ENCODE measurements around the gene CDK6. TPM values are rescaled to one million over a fixed set of nuclear protein-coding genes. Genes with fewer than 3 reads are reported as not detected.
A peak's percentile ranks its signal among the peaks of the same experiment; 100 is the strongest.

The CDK6 gene
- total and polyA plus RNA-seq, 4 donors, result 1.6 to 66.4 (median 12.1) TPM

GRCh38 chr7:92799446-92800211, 36.7 kb downstream of the CDK6 start:
- ATAC-seq (ENCODE audit: insufficient read depth, low FRiP score) (no peak), DNase-seq (no peak)
- Histone ChIP-seq H3K4me1 (ENCODE audit: control insufficient read depth in 5 of 5, insufficient read depth in 5 of 5, low read length in 5 of 5) (peaks cover 4 to 40% (median 30%) of the 10 kb centered on the region in 5 donors), H3K4me3 (no peak overlapping the region), H3K9me3 (ENCODE audit: control insufficient read depth in 4 of 4, insufficient read depth in 3 of 4, low read length in 3 of 4) (no peaks in the 10 kb centered on the region), H3K27ac (ENCODE audit: low read depth in 1 of 2, low read length in 1 of 2) (no peak overlapping the region), H3K27me3 (ENCODE audit: control insufficient read depth in 3 of 3, insufficient read depth in 3 of 3, low read length in 2 of 3) (no peaks in the 10 kb centered on the region), H3K36me3 (ENCODE audit: control insufficient read depth in 4 of 4, insufficient read depth in 4 of 4, low read length in 4 of 4) (no peaks in the 10 kb centered on the region), H3K9ac (ENCODE audit: insufficient read depth in 1 of 2, low read length in 2 of 2) (no peak overlapping the region)
- WGBS, 2 donors, result 62 to 70% methylated on average over 3 of the region's 3 CpGs
- no peak for TF ChIP-seq CTCF (IDR thresholded peaks at IDR 0.05; ENCODE audit: control extremely low read depth, extremely low read depth)

GRCh38 chr7:92798517-92799249, 37.7 kb downstream of the CDK6 start:
- no peaks in the 10 kb centered on the region for H3K36me3 ChIP-seq (ENCODE audit: control insufficient read depth in 4 of 4, insufficient read depth in 4 of 4, low read length in 4 of 4)
- no peaks in the 10 kb centered on the region for H3K27me3 ChIP-seq (ENCODE audit: control insufficient read depth in 3 of 3, insufficient read depth in 3 of 3, low read length in 2 of 3)
- H3K27ac ChIP-seq (ENCODE audit: low read depth in 1 of 2, low read length in 1 of 2), result no peak overlapping the region
- peaks cover 5 to 50% (median 35%) of the 10 kb centered on the region in 5 donors for H3K4me1 ChIP-seq (ENCODE audit: control insufficient read depth in 5 of 5, insufficient read depth in 5 of 5, low read length in 5 of 5)
- no peak for TF ChIP-seq CTCF (IDR thresholded peaks at IDR 0.05; ENCODE audit: control extremely low read depth, extremely low read depth)
- no peak for ATAC-seq (ENCODE audit: insufficient read depth, low FRiP score)
- peak overlapping the region in 1 of 2 donors; percentile 17 for H3K9ac ChIP-seq (ENCODE audit: insufficient read depth in 1 of 2, low read length in 2 of 2)
- no peaks in the 10 kb centered on the region for H3K9me3 ChIP-seq (ENCODE audit: control insufficient read depth in 4 of 4, insufficient read depth in 3 of 4, low read length in 3 of 4)
- 11 to 22% methylated on average over 1 of the region's 1 CpG for WGBS, 2 donors
- DNase-seq, result peak in 2 of 3 donors; percentile 74 to 83
- no peak overlapping the region for H3K4me3 ChIP-seq

DNA sequence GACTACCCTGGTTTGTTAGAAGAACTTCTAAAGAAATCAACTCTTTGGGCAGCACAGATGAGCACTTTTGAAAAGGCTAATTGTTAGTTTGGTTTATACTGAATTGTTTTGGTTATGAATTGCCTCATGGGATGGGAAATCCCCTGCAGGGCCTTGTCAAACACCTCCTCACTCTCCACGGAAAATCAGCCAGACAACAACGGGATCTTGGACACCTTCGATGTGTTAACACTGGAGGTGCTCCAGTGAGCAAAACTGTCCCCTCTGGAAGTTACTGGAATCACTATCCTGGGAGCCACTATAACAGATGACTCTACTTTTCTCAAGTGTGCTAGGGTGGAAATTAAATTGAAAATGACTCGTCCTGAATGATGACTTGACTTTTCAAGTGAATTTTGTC, 38.7 kb downstream of the CDK6 start:
- Histone ChIP-seq H3K9ac (ENCODE audit: insufficient read depth in 1 of 2, low read length in 2 of 2) (no peak overlapping the region), H3K4me1 (ENCODE audit: control insufficient read depth in 5 of 5, insufficient read depth in 5 of 5, low read length in 5 of 5) (peaks cover 3 to 55% (median 33%) of the 10 kb centered on the region in 5 donors), H3K27ac (ENCODE audit: low read depth in 1 of 2, low read length in 1 of 2) (peak overlapping the region in 1 of 2 donors; percentile 64), H3K27me3 (ENCODE audit: control insufficient read depth in 3 of 3, insufficient read depth in 3 of 3, low read length in 2 of 3) (no peaks in the 10 kb centered on the region), H3K4me3 (no peak overlapping the region), H3K36me3 (ENCODE audit: control insufficient read depth in 4 of 4, insufficient read depth in 4 of 4, low read length in 4 of 4) (no peaks in the 10 kb centered on the region), H3K9me3 (ENCODE audit: control insufficient read depth in 4 of 4, insufficient read depth in 3 of 4, low read length in 3 of 4) (no peaks in the 10 kb centered on the region)
- no peak for TF ChIP-seq CTCF (IDR thresholded peaks at IDR 0.05; ENCODE audit: control extremely low read depth, extremely low read depth)
- peak in 1 of 3 donors; percentile 32 for DNase-seq
- ATAC-seq (ENCODE audit: insufficient read depth, low FRiP score), result no peak
- WGBS, 2 donors, result 36 to 56% methylated on average over 4 of the region's 4 CpGs

Data from lung (tissue), 12 donors.